Smooth muscle cell of the pulmonary artery (primary cell): ENCODE data around the gene TMEM39B. TPM values are rescaled to one million over a fixed set of nuclear protein-coding genes. Genes with fewer than 3 reads are reported as not detected.

Source experiments
- total RNA-seq: library from RNA; depleted of rRNA; stranded (reverse); fragments of >200 nt; gene quantifications from 2 replicates; pipeline ENCODE4 v1.2.3, GENCODE V29; 2014

TMEM39B gene
- 7.4 and 8.6 TPM in 2 replicates for total RNA-seq

GRCh38 chr1:32072622-32073298 is at the start of gene TMEM39B:
Gene TMEM39B (plus strand): TSS chr1:32072939. CDS start chr1:32073048, 109 bp downstream.

DNA sequence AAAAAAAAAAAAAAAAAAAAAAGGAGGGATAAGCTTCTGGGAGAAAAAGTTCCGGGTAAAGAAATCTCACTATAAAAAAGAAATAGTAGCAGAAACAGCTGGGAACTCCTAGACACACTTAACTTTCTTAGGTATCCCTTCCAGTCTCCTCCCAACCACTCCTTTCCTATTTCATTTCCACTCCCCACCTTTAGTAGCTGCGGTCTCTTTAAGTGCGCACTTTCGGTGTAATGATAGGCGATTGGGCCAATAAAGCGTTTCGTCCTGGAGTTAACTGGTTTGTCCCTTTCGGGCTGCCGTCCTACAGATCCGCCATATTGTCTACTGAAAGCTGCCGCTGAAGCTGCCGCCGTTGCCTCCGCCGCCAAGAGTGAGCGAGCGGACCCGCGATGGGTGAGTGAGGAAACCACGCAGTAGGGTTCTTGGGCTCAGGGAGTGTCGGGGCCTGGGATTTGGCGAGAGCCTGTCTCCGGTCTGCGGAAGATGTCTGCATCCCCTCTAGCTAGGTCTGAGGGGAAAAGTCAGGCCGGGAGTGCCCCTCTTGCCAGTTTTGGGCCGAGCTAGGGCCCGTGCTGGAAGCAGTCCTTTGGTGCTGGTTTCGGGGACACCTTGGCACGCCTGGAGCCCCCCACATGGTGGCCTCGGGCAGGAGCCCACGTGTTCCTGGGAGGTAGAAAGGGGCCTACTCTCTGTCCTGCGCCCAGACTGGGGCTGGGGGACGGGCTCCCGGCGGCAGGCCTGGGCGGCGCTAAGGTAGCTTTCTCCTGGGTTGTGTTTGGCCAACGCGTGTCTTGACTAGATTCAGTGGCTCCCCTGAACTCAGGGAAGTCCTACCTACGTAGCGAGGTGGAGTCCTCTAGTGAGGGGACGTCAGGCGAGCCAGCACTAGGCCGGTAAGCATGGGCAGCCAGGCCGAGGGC is 35.3 kb downstream of the TMEM39B start, which contains the start of gene KPNA6:
TSS of gene KPNA6 (plus strand) at position 315 of the 920 bp plus-strand sequence. CDS start at position 390, 75 bp downstream.

Other genes starting within 250 kb of the TMEM39B start
- 327 and 340 TPM in 2 replicates for gene PTP4A2, start 134.6 kb upstream of the TMEM39B start, total RNA-seq
- gene KHDRBS1, start 59.1 kb upstream of the TMEM39B start, total RNA-seq, result 60.7 and 68.3 TPM in 2 replicates
- gene KPNA6, start 35.1 kb downstream of the TMEM39B start, total RNA-seq, result 51.3 and 51.9 TPM in 2 replicates
- 82.8 and 85.0 TPM in 2 replicates for gene TXLNA, start 106.7 kb downstream of the TMEM39B start, total RNA-seq
- 8.5 and 8.9 TPM in 2 replicates for gene CCDC28B, start 127.7 kb downstream of the TMEM39B start, total RNA-seq
- gene IQCC, start 132.7 kb downstream of the TMEM39B start, total RNA-seq, result 1.4 and 1.7 TPM in 2 replicates
- gene DCDC2B, start 136.2 kb downstream of the TMEM39B start, total RNA-seq, result not detected in 2 replicates
- gene TMEM234, start 149.4 kb downstream of the TMEM39B start, total RNA-seq, result 19.1 and 24.2 TPM in 2 replicates
- 227 and 240 TPM in 2 replicates for gene EIF3I, start 149.5 kb downstream of the TMEM39B start, total RNA-seq
- gene FAM167B, start 174.3 kb downstream of the TMEM39B start, total RNA-seq, result 0.98 and 2.3 TPM in 2 replicates
- not detected in 2 replicates for gene LCK, start 178.3 kb downstream of the TMEM39B start, total RNA-seq
- 67.1 and 74.5 TPM in 2 replicates for gene HDAC1, start 219.1 kb downstream of the TMEM39B start, total RNA-seq